Skeletal muscle satellite cell (primary cell): ENCODE data around the gene DNAH17.

ENCODE experiments used
- H3K27me3 ChIP-seq: 2 replicates; pipeline ENCODE4 v1.7.0; 2013; ENCODE audit warnings: low read length; ENCODE audit not compliant: control insufficient read depth, insufficient read depth
- H3K36me3 ChIP-seq: 2 replicates; pipeline ENCODE4 v1.7.0; 2013; ENCODE audit warnings: mild to moderate bottlenecking, control low read depth, low read length; ENCODE audit not compliant: insufficient read depth
- H3K4me1 ChIP-seq: 2 replicates; pipeline ENCODE4 v1.7.0; 2013; ENCODE audit warnings: low read length; ENCODE audit not compliant: control insufficient read depth, insufficient read depth
- H3K4me2 ChIP-seq: 2 replicates; pipeline ENCODE4 v1.7.0; 2013; ENCODE audit warnings: mild to moderate bottlenecking, low read length
- H3K4me3 ChIP-seq: 2 replicates; pipeline ENCODE4 v1.7.0; 2013; ENCODE audit warnings: low read length
- H3K9ac ChIP-seq: 2 replicates; pipeline ENCODE4 v1.7.0; 2013; ENCODE audit warnings: mild to moderate bottlenecking, low read depth, low read length, moderate library complexity
- H3K9me3 ChIP-seq: replicated peaks from 2 replicates; pipeline ENCODE4 v1.7.0; 2013; ENCODE audit warnings: mild to moderate bottlenecking, control low read depth, low read length

Gene DNAH17

GRCh38 chr17:78496311-78496710, 80.9 kb downstream of the DNAH17 start:
- H3K4me3 ChIP-seq = no peak overlapping the region
- H3K27me3 ChIP-seq = peaks cover 12% of the 10 kb centered on the region
- no peaks in the 10 kb centered on the region for H3K9me3 ChIP-seq
- no peak overlapping the region for H3K9ac ChIP-seq
- no peaks in the 10 kb centered on the region for H3K4me1 ChIP-seq
- H3K4me2 ChIP-seq = no peak overlapping the region
- H3K36me3 ChIP-seq = no peaks in the 10 kb centered on the region

DNA sequence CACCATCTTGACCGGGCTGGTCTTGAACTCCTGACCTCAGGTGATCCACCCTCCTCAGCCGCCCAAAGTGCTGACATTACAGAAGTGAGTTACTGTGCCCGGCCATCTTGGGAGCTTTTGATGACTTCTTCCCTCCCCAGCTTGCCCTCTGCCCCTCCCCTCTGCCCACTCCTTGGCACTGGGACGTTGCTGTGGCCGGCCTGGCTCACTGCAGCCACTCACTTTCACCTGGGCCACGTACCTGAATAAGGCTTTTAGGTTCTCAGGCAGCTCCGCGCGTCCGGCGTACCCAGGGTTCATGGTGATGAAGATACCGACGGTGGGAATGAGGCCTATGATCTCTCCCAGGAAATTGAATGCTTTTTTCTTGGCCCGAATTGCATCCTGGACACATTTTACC, 81.6 kb downstream of the DNAH17 start:
- Histone ChIP-seq H3K9ac (no peak overlapping the region), H3K4me1 (no peaks in the 10 kb centered on the region), H3K4me2 (no peak overlapping the region), H3K27me3 (peaks cover 19% of the 10 kb centered on the region), H3K36me3 (no peaks in the 10 kb centered on the region), H3K9me3 (no peaks in the 10 kb centered on the region), H3K4me3 (no peak overlapping the region)

- Histone ChIP-seq H3K4me3 (no peak overlapping the region), H3K4me2 (no peak overlapping the region), H3K9me3 (no peaks in the 10 kb centered on the region), H3K36me3 (no peaks in the 10 kb centered on the region), H3K27me3 (peaks cover 25% of the 10 kb centered on the region), H3K4me1 (no peaks in the 10 kb centered on the region), H3K9ac (no peak overlapping the region)
Measured at GRCh38 chr17:78494696-78495330, 82.4 kb downstream of the DNAH17 start.

DNA sequence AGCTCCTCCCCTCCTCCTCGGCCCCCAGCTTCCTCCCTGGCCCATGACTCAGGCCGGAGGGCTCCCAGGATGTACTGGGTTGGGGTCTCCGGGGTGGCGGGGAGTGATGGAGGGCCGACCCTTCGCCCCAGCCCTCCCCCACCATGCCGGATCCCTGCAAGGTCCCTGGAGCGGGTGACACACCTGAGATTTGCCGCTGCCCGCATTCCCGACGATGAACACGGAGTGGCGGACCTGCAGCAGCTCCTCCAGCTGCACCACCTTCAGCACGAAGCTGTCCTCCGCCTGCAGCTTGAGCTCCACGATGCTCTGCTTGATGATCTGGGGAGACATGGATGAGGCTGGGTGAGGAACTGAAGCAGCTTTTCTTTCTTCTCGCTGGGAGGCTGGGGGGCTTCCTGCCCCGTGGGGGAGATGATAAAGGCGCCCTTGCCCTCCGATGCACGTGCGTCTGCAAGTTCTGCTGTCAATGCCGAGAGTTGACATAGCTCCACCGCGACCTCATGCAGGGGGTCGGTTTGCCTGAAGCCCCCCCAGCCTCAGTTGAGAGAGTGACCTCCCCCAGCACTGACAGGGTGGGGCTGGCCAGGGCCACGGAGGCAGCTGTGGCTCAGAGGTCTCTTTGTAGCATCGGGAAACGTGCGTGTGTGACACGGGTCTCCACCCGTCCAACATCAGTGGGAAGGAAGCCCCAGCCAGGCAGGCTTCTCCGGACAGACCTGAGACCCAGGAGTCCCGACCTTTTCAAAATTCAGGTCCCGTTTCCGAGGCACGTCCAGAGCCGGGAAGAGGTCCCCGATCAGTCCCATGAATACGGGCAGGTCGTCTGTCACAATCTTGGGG, 83.1 kb downstream of the DNAH17 start:
- H3K4me1 ChIP-seq = no peaks in the 10 kb centered on the region
- no peaks in the 10 kb centered on the region for H3K36me3 ChIP-seq
- no peaks in the 10 kb centered on the region for H3K9me3 ChIP-seq
- H3K27me3 ChIP-seq = peaks cover 30% of the 10 kb centered on the region
- no peak overlapping the region for H3K4me2 ChIP-seq
- H3K4me3 ChIP-seq = no peak overlapping the region
- no peak overlapping the region for H3K9ac ChIP-seq

DNA sequence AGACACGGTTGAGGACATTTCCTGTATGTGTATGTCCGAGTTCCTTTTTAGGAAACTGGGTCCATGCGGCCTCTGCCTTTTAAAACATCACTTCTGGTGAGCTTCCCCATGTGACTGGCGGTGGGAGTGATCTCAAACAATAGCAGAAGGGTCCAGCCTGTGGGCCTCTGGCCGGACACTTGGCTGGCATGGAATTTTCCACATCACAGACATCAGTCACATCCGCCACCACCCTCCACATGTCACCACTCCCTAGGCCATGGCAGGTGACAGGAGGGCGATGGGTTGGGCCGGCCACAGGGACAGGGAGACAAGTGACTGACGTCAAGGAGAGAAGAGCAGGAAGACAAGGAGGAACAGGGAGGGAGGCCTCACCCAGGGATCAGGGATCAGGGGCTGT, 83.7 kb downstream of the DNAH17 start:
- Histone ChIP-seq H3K36me3 (no peaks in the 10 kb centered on the region), H3K27me3 (peaks cover 36% of the 10 kb centered on the region), H3K4me3 (no peak overlapping the region), H3K9ac (no peak overlapping the region), H3K9me3 (no peaks in the 10 kb centered on the region), H3K4me2 (no peak overlapping the region), H3K4me1 (no peaks in the 10 kb centered on the region)

DNA sequence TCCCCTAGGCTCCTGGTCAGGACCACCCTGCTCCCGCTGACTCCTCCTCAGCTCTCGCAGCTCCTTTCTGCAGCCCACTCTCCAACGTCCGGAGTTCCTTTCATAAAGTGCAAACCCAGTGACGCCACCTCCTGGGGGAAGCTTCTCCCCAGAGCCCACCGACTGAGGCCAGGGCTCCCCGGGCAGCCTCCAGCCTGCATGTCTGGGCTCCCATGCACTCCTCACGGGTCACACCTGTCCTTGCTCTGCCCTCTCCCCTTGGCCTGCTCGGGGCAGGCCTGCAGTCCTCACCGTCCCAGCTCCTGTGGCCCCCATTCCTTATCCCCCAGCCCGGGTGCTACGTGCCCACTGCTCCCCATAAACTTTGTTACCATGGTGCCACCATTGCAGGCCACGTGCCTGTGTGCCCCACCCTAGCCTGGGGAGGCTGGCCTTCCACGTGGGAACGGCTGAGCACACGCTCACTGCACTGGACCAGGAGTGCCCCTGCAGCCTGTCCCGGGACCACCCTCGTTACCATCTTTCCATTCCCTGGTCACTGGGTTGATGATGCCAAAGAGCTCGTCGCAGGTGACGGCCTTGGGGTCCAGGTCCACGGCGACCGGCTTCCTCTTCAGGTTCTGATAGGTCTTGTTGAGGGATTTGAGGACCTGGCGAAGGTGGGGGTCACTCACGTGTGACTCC, 84.9 kb downstream of the DNAH17 start:
- H3K9me3 ChIP-seq = no peaks in the 10 kb centered on the region
- no peak overlapping the region for H3K9ac ChIP-seq
- H3K36me3 ChIP-seq = no peaks in the 10 kb centered on the region
- H3K27me3 ChIP-seq = peaks cover 40% of the 10 kb centered on the region
- H3K4me2 ChIP-seq = no peak overlapping the region
- no peaks in the 10 kb centered on the region for H3K4me1 ChIP-seq
- H3K4me3 ChIP-seq = no peak overlapping the region

DNA sequence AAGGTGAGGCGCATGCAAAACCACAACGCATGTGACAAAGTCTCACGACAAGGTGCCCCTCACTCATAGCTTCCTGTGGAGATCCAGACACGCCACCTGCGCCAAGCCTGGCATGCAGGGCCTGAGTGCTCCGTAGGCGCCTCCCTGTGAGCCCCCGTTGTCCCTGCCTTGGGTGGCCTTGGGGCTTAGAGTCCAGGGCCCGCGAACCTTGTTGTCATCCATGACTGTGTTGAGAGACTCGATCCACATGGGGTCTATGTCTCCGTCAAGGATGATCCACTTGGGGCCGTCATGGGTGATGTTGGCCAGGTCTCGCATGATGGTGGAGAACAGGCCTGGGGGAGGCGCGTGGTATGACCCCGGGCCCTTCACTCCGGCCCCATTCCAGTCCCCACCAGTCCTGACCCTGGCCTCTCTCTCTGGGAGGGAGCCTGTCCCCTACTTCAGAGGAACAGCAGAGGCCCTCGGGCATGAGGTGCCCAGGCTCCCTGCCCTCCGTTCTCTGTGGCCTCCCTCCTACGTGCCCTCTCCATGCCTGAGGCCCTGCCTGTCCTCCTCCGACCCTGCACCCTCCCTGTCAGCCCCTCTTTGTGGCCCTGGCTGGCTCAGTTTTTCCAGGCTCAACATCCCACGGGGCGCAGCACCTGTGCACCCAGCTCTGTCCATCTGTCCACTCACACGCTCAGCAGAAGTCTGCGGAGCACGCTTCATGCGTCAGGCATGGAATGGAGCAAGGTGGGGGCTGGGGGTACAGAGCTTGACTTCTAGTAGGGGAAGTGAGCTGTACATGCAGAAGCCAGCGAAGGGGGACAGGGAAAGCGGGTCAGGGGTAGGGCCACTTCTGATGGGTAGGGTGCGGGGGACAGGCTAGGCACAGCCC, 85.7 kb downstream of the DNAH17 start:
- no peak overlapping the region for H3K4me3 ChIP-seq
- no peaks in the 10 kb centered on the region for H3K9me3 ChIP-seq
- no peaks in the 10 kb centered on the region for H3K36me3 ChIP-seq
- no peaks in the 10 kb centered on the region for H3K4me1 ChIP-seq
- H3K4me2 ChIP-seq = no peak overlapping the region
- H3K9ac ChIP-seq = no peak overlapping the region
- H3K27me3 ChIP-seq = peaks cover 40% of the 10 kb centered on the region

GRCh38 chr17:78490673-78491072, 86.5 kb downstream of the DNAH17 start:
- H3K9me3 ChIP-seq = no peaks in the 10 kb centered on the region
- H3K27me3 ChIP-seq = peaks cover 40% of the 10 kb centered on the region
- H3K36me3 ChIP-seq = no peaks in the 10 kb centered on the region
- H3K9ac ChIP-seq = no peak overlapping the region
- no peak overlapping the region for H3K4me2 ChIP-seq
- no peaks in the 10 kb centered on the region for H3K4me1 ChIP-seq
- H3K4me3 ChIP-seq = no peak overlapping the region

- H3K4me3 ChIP-seq = no peak overlapping the region
- H3K9ac ChIP-seq = no peak overlapping the region
- H3K4me1 ChIP-seq = no peaks in the 10 kb centered on the region
- H3K27me3 ChIP-seq = peaks cover 40% of the 10 kb centered on the region
- no peaks in the 10 kb centered on the region for H3K9me3 ChIP-seq
- no peak overlapping the region for H3K4me2 ChIP-seq
- H3K36me3 ChIP-seq = no peaks in the 10 kb centered on the region
Measured at GRCh38 chr17:78490156-78490555, 87.0 kb downstream of the DNAH17 start.

DNA sequence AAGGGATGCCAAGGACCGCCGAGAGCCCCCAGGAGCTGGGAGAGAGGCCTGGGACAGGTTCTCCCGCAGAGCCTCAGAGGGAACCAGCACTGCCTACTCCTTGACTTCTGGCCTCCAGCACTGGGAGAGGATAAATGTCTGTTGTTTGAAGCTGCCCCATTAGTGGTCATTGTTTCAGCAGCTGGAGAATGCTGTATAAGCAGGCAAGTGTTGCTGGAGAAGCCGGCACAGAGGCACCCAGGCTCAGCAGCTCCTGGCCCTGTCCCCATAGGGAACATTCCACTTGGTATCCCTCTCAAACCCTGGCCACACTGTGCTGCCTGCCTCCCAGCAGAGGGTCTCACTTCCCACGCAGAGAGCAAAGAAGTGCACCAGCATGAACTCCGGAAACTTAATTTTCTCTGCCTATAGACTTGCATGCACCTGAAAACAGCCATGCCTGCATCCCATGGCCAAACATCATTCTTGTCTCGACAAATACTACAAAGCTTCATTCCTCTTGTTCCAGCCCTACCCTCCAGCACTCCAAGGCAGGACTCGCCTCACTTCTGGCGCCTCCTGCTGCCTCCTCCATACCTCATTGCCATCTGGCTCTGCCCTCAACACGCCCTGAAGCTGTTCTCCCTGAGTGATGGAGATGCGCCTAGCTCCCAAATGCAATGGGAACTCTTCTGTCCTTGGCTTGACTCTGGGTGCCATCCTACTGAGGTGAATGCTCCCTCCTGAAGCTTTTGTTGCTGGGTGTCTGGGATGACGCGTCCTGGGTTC, 88.1 kb downstream of the DNAH17 start:
- no peaks in the 10 kb centered on the region for H3K9me3 ChIP-seq
- no peak overlapping the region for H3K4me3 ChIP-seq
- no peak overlapping the region for H3K9ac ChIP-seq
- H3K4me2 ChIP-seq = no peak overlapping the region
- peaks cover 34% of the 10 kb centered on the region for H3K27me3 ChIP-seq
- no peaks in the 10 kb centered on the region for H3K36me3 ChIP-seq
- peaks cover 2% of the 10 kb centered on the region for H3K4me1 ChIP-seq
